ENCODE results near the gene EFNA3.

EFNA3 gene

DNA sequence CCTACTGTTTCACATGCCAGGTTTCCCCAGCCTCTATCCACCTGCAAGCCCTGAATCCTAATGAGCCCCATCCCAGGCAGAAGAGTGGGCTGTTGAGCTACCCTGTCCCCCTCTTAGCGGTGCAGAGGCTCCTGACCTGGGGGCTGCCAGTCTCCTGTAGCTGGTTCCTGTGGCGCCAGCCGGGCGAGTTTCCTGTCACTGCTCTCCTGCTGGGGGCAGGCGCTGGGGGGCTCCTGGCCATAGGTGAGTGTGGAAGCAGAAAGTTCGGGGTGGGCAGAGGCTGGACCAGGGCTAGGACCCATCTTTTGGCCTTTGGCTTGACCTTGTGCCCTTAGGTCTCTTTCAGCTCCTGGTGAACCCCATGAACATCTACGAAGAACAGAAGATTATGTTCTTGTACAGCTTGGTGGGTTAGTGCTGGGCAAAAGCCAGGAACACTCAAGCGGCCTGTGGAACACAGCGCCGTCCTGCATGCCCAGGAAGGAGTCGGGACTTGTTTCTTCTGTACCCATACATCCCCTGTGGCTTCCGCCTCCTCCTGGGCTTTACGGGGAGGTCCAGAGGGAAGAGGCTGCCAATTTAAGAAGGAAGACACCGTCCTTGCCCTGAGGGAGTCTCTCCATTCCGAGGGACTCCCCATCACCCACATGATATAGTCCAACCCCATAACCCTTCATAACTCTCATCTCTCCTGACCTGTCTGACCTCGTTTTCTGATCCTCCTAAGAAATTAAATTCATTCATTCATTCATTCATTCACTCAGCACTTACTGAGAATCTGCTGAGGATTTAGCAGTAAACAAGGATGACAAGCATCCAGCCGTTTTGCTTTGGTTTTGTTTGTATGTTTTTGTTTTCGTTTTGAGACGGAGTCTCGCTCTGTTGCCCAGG, 44.1 kb upstream of the EFNA3 start:
- H3K4me3 ChIP-seq (ENCODE audit: low read depth, low read length): no peak overlapping the region
- TF ChIP-seq CTCF (IDR thresholded peaks at IDR 0.05; ENCODE audit: low read depth, low read length, missing control alignments): no peak
- DNase-seq (ENCODE audit: low read depth): no peak

GRCh38 chr1:155035936-155036335, 42.7 kb upstream of the EFNA3 start:
- TF ChIP-seq CTCF (IDR thresholded peaks at IDR 0.05; ENCODE audit: low read depth, low read length, missing control alignments): no peak
- no peak overlapping the region for H3K4me3 ChIP-seq (ENCODE audit: low read depth, low read length)
- DNase-seq (ENCODE audit: low read depth): no peak

DNA sequence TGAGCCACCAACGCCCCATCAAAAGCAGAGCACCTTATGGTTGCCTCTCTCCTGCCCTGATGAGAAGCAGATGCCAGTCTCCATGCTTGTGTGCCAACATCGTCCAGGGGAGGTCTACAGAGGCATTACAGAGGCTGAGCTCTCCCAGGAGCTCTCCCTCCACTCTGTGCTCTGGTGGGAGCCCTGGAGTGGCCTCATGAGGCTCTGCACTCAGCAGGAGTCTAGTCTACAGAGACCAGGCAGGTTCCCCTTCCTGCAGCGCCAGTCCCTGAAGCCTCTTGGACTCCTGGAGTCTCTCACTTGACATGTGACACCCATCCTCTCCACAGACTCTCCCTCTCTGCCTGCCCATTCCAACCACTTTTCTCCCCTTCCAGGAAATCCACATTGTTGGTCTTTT, 41.6 kb upstream of the EFNA3 start:
- no peak for TF ChIP-seq CTCF (IDR thresholded peaks at IDR 0.05; ENCODE audit: low read depth, low read length, missing control alignments)
- no peak for DNase-seq (ENCODE audit: low read depth)
- H3K4me3 ChIP-seq (ENCODE audit: low read depth, low read length): no peak overlapping the region

GRCh38 chr1:155037851-155038441, 40.7 kb upstream of the EFNA3 start:
- DNase-seq (ENCODE audit: low read depth): no peak
- H3K4me3 ChIP-seq (ENCODE audit: low read depth, low read length): no peak overlapping the region
- no peak for TF ChIP-seq CTCF (IDR thresholded peaks at IDR 0.05; ENCODE audit: low read depth, low read length, missing control alignments)

DNA sequence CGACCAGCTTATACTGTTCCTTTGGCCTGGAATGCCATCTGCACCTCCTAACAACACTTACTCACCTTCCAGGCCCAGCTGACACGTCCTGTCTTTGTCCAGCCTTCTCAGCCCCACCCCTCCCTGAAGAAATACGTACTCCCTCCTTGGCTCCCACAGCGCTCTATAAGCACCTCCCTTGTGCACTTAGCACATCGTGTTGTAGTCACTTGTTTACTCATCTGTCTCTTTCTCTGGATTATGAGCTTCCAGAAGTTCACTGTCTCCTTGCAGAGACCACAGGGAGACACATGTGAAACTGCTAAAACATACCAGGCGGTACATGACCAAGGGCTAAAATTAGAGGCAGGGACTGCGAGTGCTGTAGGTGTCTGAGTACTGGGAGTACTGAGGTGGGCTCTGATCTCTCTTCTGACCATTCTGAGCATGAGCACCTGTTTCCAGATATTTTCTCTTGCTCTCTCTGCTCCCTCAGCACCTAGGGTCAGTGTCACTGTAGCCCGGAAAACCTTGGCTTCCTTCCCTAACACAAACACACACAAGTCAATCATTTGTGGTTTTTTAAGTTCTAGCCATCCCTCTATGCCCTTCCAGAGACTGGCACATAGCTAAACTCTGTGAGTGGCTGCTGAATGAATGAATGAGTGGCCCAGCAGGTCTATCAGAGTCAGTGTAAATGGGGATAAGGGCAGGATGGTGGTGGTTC, 39.9 kb upstream of the EFNA3 start:
- no peak for TF ChIP-seq CTCF (IDR thresholded peaks at IDR 0.05; ENCODE audit: low read depth, low read length, missing control alignments)
- no peak for DNase-seq (ENCODE audit: low read depth)
- H3K4me3 ChIP-seq (ENCODE audit: low read depth, low read length): no peak overlapping the region

- DNase-seq (ENCODE audit: low read depth): no peak
- no peak for TF ChIP-seq CTCF (IDR thresholded peaks at IDR 0.05; ENCODE audit: low read depth, low read length, missing control alignments)
- no peak overlapping the region for H3K4me3 ChIP-seq (ENCODE audit: low read depth, low read length)
Observed at GRCh38 chr1:155039308-155039669, 39.3 kb upstream of the EFNA3 start.
